HepG2 (cell line): Measurements from ENCODE around the gene OSGIN1. TPM values are rescaled to one million over a fixed set of nuclear protein-coding genes. Genes with fewer than 3 reads are reported as not detected.

Experiments
- ATAC-seq: fragments of 200-7000 bp; cut with Tn5 transposase; 3 replicates; pipeline ENCODE4 v1.9.1; 2020; ENCODE audit warnings: mild to moderate bottlenecking, moderate library complexity
- BruUV-seq: library from RNA; stranded (reverse); fragments of 400-500 nt; replicated peaks from 2 replicates; lab custom pipeline; 2021; lab: Mats Ljungman, UMichigan
- CTCF ChIA-PET: fragments of 300-600 bp; formaldehyde crosslinking; extraction: SDS; loops from one replicate; lab custom pipeline; 2021; ENCODE audit warnings: low total read pairs, inconsistent platforms, low intra/inter-chr PET ratio; lab: Yijun Ruan, JAX
- POLR2A ChIA-PET: fragments of 350-600 bp; sonication (Branson Sonifier 250); formaldehyde crosslinking; loops from one replicate; lab custom pipeline; 2020; ENCODE audit warnings: antibody characterized with exemption, inconsistent platforms; lab: Yijun Ruan, JAX
- DNase-seq: peaks from one replicate; pipeline ENCODE4 v3.0.0-alpha.2; 2015; ENCODE audit warnings: low spot score
- FAIRE-seq: peaks from 3 replicates; lab custom pipeline; 2011; peaks lifted over from hg19 to GRCh38; lab: Jason Lieb, UNC
- H2AFZ ChIP-seq: one replicate; pipeline ENCODE4 v1.6.1; 2011; ENCODE audit warnings: low read length, inconsistent platforms
- H3K27ac ChIP-seq: fragments of 300-600 bp; 3 replicates; pipeline ENCODE4 v1.8.0; 2011; ENCODE audit warnings: mixed run types, mild to moderate bottlenecking, mixed read lengths, low read length, inconsistent platforms; ENCODE audit not compliant: insufficient read depth; ENCODE audit errors: extremely low read length
- H3K27me3 ChIP-seq, 2 experiments: fragments of 200-600 bp in 1 of 2; 2 replicates in 1 of 2; 3 replicates in 1 of 2; pipeline versions ENCODE4 v1.6.0 to v1.8.0; 2011; ENCODE audit warnings: low read length in 2 of 2, mild to moderate bottlenecking in 2 of 2, moderate library complexity in 2 of 2, inconsistent platforms in 1 of 2; ENCODE audit not compliant: insufficient read depth in 2 of 2, control insufficient read depth in 1 of 2
- H3K36me3 ChIP-seq, 2 experiments: fragments of 200-600 bp in 1 of 2; replicated peaks in 1 of 2; 2 replicates in 1 of 2; 3 replicates in 1 of 2; pipeline versions ENCODE4 v1.5.1 to v1.8.0; 2011; ENCODE audit warnings: low read length in 2 of 2, inconsistent platforms in 1 of 2; ENCODE audit not compliant: insufficient read depth in 2 of 2, control insufficient read depth in 1 of 2
- H3K4me1 ChIP-seq: 2 replicates; pipeline ENCODE4 v1.5.1; 2012; ENCODE audit warnings: low read length, inconsistent platforms; ENCODE audit not compliant: insufficient read depth
- H3K4me2 ChIP-seq: 2 replicates; pipeline ENCODE4 v1.6.0; 2011; ENCODE audit warnings: low read depth, low read length, inconsistent platforms
- H3K4me3 ChIP-seq, 3 experiments: fragments of 200-600 bp in 1 of 3; sonication (generic), shearing (Covaris generic) in 1 of 3; replicated peaks in 1 of 3; 2 replicates each; pipeline ENCODE4 v1.5.1; 2011 to 2016; ENCODE audit warnings: low read length in 3 of 3, inconsistent platforms in 2 of 3, low read depth in 2 of 3, mild to moderate bottlenecking in 2 of 3, control low read depth in 1 of 3, mixed read lengths in 1 of 3; ENCODE audit not compliant: insufficient read depth in 1 of 3
- H3K79me2 ChIP-seq: one replicate; pipeline ENCODE4 v1.6.1; 2011; ENCODE audit warnings: low read length, inconsistent platforms; ENCODE audit not compliant: insufficient read depth
- H3K9ac ChIP-seq: 2 replicates; pipeline ENCODE4 v1.6.0; 2011; ENCODE audit warnings: mild to moderate bottlenecking, low read depth, low read length, inconsistent platforms; ENCODE audit not compliant: insufficient read depth
- H3K9me3 ChIP-seq: 2 replicates; pipeline ENCODE4 v1.5.1; 2012; ENCODE audit warnings: mild to moderate bottlenecking, low read length
- H4K20me1 ChIP-seq: 2 replicates; pipeline ENCODE4 v1.6.0; 2011; ENCODE audit warnings: inconsistent platforms, mild to moderate bottlenecking, low read length, moderate library complexity; ENCODE audit not compliant: insufficient read depth
- BCL6 ChIP-seq: IDR thresholded peaks from 2 replicates; pipeline ENCODE4 v1.6.1; 2016; ENCODE audit warnings: missing genetic modification reagents, missing compliant biosample characterization
- CENPT ChIP-seq: sonication (generic); formaldehyde crosslinking; IDR thresholded peaks from 2 replicates; pipeline ENCODE4 v1.8.0; 2022; ENCODE audit warnings: low read depth, mild to moderate bottlenecking, moderate library complexity, missing genetic modification reagents
- ELF3 ChIP-seq: IDR thresholded peaks from 2 replicates; pipeline ENCODE4 v1.6.1; 2016; ENCODE audit warnings: missing genetic modification reagents, missing compliant biosample characterization
- GTF2F1 ChIP-seq: fragments of 150-350 bp; IDR thresholded peaks from 2 replicates; pipeline ENCODE4 v1.6.1; 2014; ENCODE audit warnings: low read length
- MED1 ChIP-seq: sonication (generic); formaldehyde crosslinking; IDR thresholded peaks from 2 replicates; pipeline ENCODE4 v1.4.0; 2020; ENCODE audit warnings: missing genetic modification reagents
- RFX3 ChIP-seq: IDR thresholded peaks from 2 replicates; pipeline ENCODE4 v1.6.1; 2016; ENCODE audit warnings: missing biosample characterization, missing genetic modification reagents
- ZFY ChIP-seq: sonication (generic); formaldehyde crosslinking; IDR thresholded peaks from 2 replicates; pipeline ENCODE4 v1.4.0; 2020; ENCODE audit warnings: missing genetic modification reagents
- ZNF264 ChIP-seq: sonication (generic); formaldehyde crosslinking; IDR thresholded peaks from 2 replicates; pipeline ENCODE4 v1.4.0; 2020; ENCODE audit warnings: missing genetic modification reagents
- ZNF547 ChIP-seq: sonication (generic); formaldehyde crosslinking; IDR thresholded peaks from 2 replicates; pipeline ENCODE4 v1.5.1; 2020; ENCODE audit warnings: mild to moderate bottlenecking, missing genetic modification reagents
- ZSCAN12 ChIP-seq: sonication (generic); formaldehyde crosslinking; IDR thresholded peaks from 2 replicates; pipeline ENCODE4 v1.9.0; 2021; ENCODE audit warnings: mild to moderate bottlenecking, missing genetic modification reagents
- WGBS: methylation state at CpG from one replicate; pipeline ENCODE4 v1.1.6; 2017; ENCODE audit warnings: low lambda C conversion rate; 5-methylcytosine and 5-hydroxymethylcytosine counted together
- in situ Hi-C: cut with HindIII; loops from 2 replicates; pipeline ENCODE4 v1.10.0; 2017; ENCODE audit warnings: low pct_unique_long_range_greater_than_20kb; ENCODE audit not compliant: extremely low pct_ligation_motif_present
- intact Hi-C: fragments of 100-400 bp; cut with micrococcal nuclease; formaldehyde crosslinking; loops from one replicate; pipeline ENCODE4 v1.10.0; 2022; ENCODE audit not compliant: unreplicated experiment
- polyA plus RNA-seq, 8 experiments: library from polyadenylated mRNA; depleted of rRNA in 3 of 8; stranded (reverse) in 7 of 8; unstranded in 1 of 8; fragments of >200 nt; fragmentation: Illumina TruSeq in 4 of 8; extraction: Trizol in 4 of 8; gene quantifications; 2 replicates each; pipeline versions ENCODE4 v1.2.1 to v1.2.3, GENCODE V29; 2011 to 2016; ENCODE audit warnings: low read depth in 4 of 8, missing spikeins in 1 of 8, mixed read lengths in 1 of 8; ENCODE audit not compliant: insufficient read depth in 1 of 8
- total RNA-seq, 5 experiments: library from RNA; depleted of rRNA; stranded (reverse); fragments of >200 nt; fragmentation: Illumina TruSeq; extraction: Trizol; gene quantifications; 2 replicates each; pipeline ENCODE4 v1.2.3, GENCODE V29; 2016; ENCODE audit warnings: low read depth in 1 of 5
- TF ChIP-seq, protein P1 (sequence below): sonication (generic); formaldehyde crosslinking; IDR thresholded peaks from 2 replicates; pipeline ENCODE4 v1.8.0; 2023; ENCODE audit warnings: mild to moderate bottlenecking, missing genetic modification reagents
- TF ChIP-seq, protein P2 (sequence below): sonication (generic); formaldehyde crosslinking; IDR thresholded peaks from 2 replicates; pipeline ENCODE4 v1.9.0; 2021; ENCODE audit warnings: missing genetic modification reagents, borderline replicate concordance
- TF ChIP-seq, protein P3 (sequence below): sonication (generic); formaldehyde crosslinking; IDR thresholded peaks from 2 replicates; pipeline ENCODE4 v1.4.0; 2020; ENCODE audit warnings: missing genetic modification reagents
- TF ChIP-seq, protein P4 (sequence below): sonication (generic); formaldehyde crosslinking; IDR thresholded peaks from 2 replicates; pipeline ENCODE4 v1.5.0; 2020; ENCODE audit warnings: mild to moderate bottlenecking, low read depth, missing genetic modification reagents, borderline replicate concordance

Gene OSGIN1
- total and polyA plus RNA-seq, 2 of the 13 experiments (the other 11 are each of a cell fraction or from before 2014, with no cell fraction given), result 20.5 to 27.1 TPM

DNA sequence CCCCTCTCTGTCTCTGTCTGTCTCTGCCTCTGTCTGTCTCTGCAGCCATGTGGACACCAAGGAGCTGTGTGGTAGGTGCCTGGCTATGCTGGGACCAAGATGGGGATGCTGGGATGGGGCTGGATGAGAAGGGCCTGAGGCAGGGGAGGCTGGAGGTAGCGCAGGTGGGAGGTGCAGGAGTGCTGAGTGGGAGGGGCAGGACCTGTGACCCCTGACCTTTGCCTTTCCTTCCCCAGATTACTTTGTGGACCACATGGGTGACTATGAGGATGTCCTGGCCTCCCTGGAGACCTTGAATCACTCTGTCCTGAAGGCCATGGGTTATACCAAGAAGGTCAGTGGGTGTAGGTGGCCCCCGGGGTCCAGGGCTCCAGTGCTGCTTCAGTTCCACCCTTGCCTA, 27.8 kb downstream of the OSGIN1 start:
- intact Hi-C loops, result no loop called here
- no peak overlapping the region for H3K4me3 ChIP-seq
- H3K4me2 ChIP-seq, result no peak overlapping the region
- H3K27ac ChIP-seq, result no peak overlapping the region
- no peaks in the 10 kb centered on the region for H3K79me2 ChIP-seq
- peaks cover 17% of the 10 kb centered on the region for H3K9me3 ChIP-seq
- BruUV-seq, result no TSS peak
- H4K20me1 ChIP-seq, result no peaks in the 10 kb centered on the region
- FAIRE-seq (no peak), DNase-seq (no peak)
- H3K4me1 ChIP-seq, result no peaks in the 10 kb centered on the region
- POLR2A ChIA-PET, result no interaction called here
- CTCF ChIA-PET, result no interaction called here
- no peak overlapping the region for H3K9ac ChIP-seq
- 21% methylated on average over 1 of the region's 2 CpGs for whole genome bisulfite sequencing
- in situ Hi-C loops, result no loop called here
- H3K27me3 ChIP-seq, result peaks cover 0 to 15% of the 10 kb centered on the region in 2 experiments; a peak in 2 of 5 replicates
- no peaks in the 10 kb centered on the region for H3K36me3 ChIP-seq
- no peak overlapping the region for H2AFZ ChIP-seq
- TF ChIP-seq CENPT (no peak), ZNF547 (no peak), ZSCAN12 (no peak), ELF3 (CRISPR knock-in tag) (no peak), BCL6 (CRISPR knock-in tag) (no peak), RFX3 (CRISPR knock-in tag) (no peak), MED1 (CRISPR knock-in tag) (no peak), GTF2F1 (no peak), ZFY (CRISPR knock-in tag) (no peak), ZNF264 (no peak)
- TF ChIP-seq, protein P1, sequence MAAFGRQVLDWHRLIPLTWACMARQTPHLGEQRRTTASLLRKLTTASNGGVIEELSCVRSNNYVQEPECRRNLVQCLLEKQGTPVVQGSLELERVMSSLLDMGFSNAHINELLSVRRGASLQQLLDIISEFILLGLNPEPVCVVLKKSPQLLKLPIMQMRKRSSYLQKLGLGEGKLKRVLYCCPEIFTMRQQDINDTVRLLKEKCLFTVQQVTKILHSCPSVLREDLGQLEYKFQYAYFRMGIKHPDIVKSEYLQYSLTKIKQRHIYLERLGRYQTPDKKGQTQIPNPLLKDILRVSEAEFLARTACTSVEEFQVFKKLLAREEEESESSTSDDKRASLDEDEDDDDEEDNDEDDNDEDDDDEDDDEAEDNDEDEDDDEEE (CRISPR knock-in tag), result no peak
- TF ChIP-seq, protein P2, sequence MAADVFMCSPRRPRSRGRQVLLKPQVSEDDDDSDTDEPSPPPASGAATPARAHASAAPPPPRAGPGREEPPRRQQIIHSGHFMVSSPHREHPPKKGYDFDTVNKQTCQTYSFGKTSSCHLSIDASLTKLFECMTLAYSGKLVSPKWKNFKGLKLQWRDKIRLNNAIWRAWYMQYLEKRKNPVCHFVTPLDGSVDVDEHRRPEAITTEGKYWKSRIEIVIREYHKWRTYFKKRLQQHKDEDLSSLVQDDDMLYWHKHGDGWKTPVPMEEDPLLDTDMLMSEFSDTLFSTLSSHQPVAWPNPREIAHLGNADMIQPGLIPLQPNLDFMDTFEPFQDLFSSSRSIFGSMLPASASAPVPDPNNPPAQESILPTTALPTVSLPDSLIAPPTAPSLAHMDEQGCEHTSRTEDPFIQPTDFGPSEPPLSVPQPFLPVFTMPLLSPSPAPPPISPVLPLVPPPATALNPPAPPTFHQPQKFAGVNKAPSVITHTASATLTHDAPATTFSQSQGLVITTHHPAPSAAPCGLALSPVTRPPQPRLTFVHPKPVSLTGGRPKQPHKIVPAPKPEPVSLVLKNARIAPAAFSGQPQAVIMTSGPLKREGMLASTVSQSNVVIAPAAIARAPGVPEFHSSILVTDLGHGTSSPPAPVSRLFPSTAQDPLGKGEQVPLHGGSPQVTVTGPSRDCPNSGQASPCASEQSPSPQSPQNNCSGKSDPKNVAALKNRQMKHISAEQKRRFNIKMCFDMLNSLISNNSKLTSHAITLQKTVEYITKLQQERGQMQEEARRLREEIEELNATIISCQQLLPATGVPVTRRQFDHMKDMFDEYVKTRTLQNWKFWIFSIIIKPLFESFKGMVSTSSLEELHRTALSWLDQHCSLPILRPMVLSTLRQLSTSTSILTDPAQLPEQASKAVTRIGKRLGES (CRISPR knock-in tag), result no peak
- TF ChIP-seq, protein P3, sequence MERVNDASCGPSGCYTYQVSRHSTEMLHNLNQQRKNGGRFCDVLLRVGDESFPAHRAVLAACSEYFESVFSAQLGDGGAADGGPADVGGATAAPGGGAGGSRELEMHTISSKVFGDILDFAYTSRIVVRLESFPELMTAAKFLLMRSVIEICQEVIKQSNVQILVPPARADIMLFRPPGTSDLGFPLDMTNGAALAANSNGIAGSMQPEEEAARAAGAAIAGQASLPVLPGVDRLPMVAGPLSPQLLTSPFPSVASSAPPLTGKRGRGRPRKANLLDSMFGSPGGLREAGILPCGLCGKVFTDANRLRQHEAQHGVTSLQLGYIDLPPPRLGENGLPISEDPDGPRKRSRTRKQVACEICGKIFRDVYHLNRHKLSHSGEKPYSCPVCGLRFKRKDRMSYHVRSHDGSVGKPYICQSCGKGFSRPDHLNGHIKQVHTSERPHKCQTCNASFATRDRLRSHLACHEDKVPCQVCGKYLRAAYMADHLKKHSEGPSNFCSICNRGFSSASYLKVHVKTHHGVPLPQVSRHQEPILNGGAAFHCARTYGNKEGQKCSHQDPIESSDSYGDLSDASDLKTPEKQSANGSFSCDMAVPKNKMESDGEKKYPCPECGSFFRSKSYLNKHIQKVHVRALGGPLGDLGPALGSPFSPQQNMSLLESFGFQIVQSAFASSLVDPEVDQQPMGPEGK (CRISPR knock-in tag), result no peak
- TF ChIP-seq, protein P4, sequence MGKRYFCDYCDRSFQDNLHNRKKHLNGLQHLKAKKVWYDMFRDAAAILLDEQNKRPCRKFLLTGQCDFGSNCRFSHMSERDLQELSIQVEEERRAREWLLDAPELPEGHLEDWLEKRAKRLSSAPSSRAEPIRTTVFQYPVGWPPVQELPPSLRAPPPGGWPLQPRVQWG (CRISPR knock-in tag), result no peak
- TF ChIP-seq, all 625 proteins: peak for 0
- no peak; the same call in 2 of the 3 replicates for ATAC-seq
